ENCODE results near the gene TEX29. TPM values are rescaled to one million over a fixed set of nuclear protein-coding genes. Genes with fewer than 3 reads are reported as not detected.
A peak's percentile ranks its signal among the peaks of the same experiment; 100 is the strongest.

The TEX29 gene
- total RNA-seq, 6 donors from 2014 or later: 0.37 to 1.2 (median 0.63) TPM; not detected in 3

DNA sequence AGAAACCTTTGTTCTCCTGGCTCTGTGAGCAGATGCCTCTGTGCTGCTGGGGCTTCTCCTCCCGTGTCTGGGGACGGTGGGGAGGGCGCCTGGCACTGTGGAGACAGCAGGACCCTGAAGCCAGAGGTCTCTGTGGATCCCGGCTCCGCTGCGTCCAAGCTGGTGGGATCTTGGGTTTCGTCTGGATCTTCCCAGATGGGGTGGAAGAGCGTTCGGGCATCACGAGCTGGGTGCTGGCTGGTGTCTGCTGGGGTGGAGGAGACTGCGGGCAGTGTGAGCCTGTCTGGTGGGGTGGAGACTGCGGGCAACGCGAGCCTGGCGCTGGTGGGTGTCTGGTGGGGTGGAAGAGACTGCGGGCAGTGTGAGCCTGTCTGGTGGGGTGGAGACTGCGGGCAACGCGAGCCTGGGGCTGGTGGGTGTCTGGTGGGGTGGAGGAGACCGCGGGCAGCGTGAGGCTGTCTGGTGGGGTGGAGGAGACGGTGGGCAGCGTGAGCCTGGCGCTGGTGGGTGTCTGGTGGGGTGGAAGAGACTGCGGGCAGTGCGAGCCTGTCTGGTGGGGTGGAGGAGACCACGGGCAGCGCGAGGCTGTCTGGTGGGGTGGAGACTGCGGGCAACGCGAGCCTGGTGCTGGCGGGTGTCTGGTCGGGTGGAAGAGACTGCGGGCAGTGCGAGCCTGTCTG lies 5.6 kb downstream of the TEX29 start:
- Histone ChIP-seq H3K27ac (no peak overlapping the region), H3K4me1 (no peaks in the 10 kb centered on the region)
- DNase-seq: peak in 1 of 2 donors; percentile 59

DNA sequence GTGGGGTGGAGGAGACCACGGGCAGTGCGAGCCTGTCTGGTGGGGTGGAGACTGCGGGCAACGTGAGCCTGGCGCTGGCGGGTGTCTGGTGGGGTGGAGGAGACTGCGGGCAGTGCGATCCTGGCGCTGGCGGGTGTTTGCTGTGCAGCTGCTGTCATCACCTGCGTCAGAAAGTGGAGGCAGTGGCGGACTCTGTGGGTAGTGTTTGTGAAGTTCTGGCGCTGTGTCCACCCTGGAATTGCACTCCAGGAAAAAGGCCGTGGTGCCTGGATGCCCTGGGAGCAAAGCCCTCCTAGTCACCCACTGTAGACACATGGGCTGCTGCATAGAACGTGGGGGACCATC lies 6.2 kb downstream of the TEX29 start:
- Histone ChIP-seq H3K4me3 (no peak overlapping the region), H3K4me1 (no peaks in the 10 kb centered on the region), H3K9me3 (no peaks in the 10 kb centered on the region), H3K36me3 (no peaks in the 10 kb centered on the region), H3K27ac (no peak overlapping the region), H3K27me3 (no peaks in the 10 kb centered on the region)
- TF ChIP-seq POLR2A (IDR thresholded peaks at IDR 0.05) (no peak), POLR2AphosphoS5 (IDR thresholded peaks at IDR 0.05) (no peak), EP300 (IDR thresholded peaks at IDR 0.05) (no peak)
- TF ChIP-seq, protein P1, sequence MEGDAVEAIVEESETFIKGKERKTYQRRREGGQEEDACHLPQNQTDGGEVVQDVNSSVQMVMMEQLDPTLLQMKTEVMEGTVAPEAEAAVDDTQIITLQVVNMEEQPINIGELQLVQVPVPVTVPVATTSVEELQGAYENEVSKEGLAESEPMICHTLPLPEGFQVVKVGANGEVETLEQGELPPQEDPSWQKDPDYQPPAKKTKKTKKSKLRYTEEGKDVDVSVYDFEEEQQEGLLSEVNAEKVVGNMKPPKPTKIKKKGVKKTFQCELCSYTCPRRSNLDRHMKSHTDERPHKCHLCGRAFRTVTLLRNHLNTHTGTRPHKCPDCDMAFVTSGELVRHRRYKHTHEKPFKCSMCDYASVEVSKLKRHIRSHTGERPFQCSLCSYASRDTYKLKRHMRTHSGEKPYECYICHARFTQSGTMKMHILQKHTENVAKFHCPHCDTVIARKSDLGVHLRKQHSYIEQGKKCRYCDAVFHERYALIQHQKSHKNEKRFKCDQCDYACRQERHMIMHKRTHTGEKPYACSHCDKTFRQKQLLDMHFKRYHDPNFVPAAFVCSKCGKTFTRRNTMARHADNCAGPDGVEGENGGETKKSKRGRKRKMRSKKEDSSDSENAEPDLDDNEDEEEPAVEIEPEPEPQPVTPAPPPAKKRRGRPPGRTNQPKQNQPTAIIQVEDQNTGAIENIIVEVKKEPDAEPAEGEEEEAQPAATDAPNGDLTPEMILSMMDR (IDR thresholded peaks at IDR 0.05): no peak
- no peak for DNase-seq
- WGBS, 2 donors: 85 to 87% methylated on average over 14 to 15 of the region's 15 CpGs
- ATAC-seq (ENCODE audit: low FRiP score in 2 of 2): no peak

More for the DNA sequence above, 5.6 kb downstream of the TEX29 start:
- Histone ChIP-seq H3K9me3 (no peaks in the 10 kb centered on the region), H3K4me3 (no peak overlapping the region), H3K36me3 (no peaks in the 10 kb centered on the region), H3K27me3 (no peaks in the 10 kb centered on the region)
- WGBS, 2 donors: 85 to 88% methylated on average over 26 to 32 of the region's 37 CpGs
- TF ChIP-seq, protein P1 (IDR thresholded peaks at IDR 0.05): no peak
- TF ChIP-seq EP300 (IDR thresholded peaks at IDR 0.05): no peak
- no peak for TF ChIP-seq POLR2AphosphoS5 (IDR thresholded peaks at IDR 0.05)
- no peak for TF ChIP-seq POLR2A (IDR thresholded peaks at IDR 0.05)
- ATAC-seq (ENCODE audit: low FRiP score in 2 of 2): no peak

DNA sequence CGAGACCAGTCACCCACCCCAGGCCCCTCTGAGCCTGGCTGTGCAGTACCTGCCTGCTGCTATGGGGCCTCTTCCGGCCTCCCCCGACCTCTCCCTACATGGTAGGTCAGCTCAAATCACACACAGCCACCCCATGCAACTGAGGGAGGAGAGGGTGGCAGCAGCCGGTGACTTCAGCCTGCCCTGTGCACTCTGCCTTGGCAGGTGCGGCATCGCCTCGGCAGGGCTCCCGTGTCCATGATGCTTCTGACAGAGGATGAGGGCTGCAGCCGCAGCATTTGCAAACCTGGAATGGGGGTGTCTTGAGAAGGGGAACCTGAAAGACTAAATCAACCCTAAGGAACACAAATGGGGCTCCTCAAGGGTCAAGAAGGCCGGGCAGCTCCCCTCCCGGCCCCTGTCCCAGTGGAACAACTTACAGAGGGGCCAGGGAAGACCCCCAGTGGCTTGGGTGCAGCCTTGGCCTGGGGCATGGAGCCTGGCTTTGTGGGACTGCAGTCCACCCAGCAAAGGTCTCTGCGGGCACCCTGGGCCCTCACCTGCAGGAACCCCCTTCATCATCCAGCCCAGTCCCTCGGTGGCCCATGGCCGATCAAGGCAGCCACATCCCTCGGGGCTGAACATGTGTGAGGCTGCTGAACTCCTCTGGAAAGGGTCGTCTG lies 6.7 kb downstream of the TEX29 start:
- Histone ChIP-seq H3K27ac (no peak overlapping the region), H3K9me3 (no peaks in the 10 kb centered on the region), H3K36me3 (no peaks in the 10 kb centered on the region), H3K4me3 (no peak overlapping the region), H3K27me3 (no peaks in the 10 kb centered on the region), H3K4me1 (no peaks in the 10 kb centered on the region)
- ATAC-seq (ENCODE audit: low FRiP score in 2 of 2): peak in 1 of 2 donors; percentile 13
- TF ChIP-seq POLR2AphosphoS5 (IDR thresholded peaks at IDR 0.05) (no peak), EP300 (IDR thresholded peaks at IDR 0.05) (no peak), POLR2A (IDR thresholded peaks at IDR 0.05) (no peak)
- TF ChIP-seq, protein P1 (IDR thresholded peaks at IDR 0.05): no peak
- DNase-seq: peak in 1 of 2 donors; percentile 55
- 80 to 91% methylated on average over 10 to 16 of the region's 16 CpGs for WGBS, 2 donors

DNA sequence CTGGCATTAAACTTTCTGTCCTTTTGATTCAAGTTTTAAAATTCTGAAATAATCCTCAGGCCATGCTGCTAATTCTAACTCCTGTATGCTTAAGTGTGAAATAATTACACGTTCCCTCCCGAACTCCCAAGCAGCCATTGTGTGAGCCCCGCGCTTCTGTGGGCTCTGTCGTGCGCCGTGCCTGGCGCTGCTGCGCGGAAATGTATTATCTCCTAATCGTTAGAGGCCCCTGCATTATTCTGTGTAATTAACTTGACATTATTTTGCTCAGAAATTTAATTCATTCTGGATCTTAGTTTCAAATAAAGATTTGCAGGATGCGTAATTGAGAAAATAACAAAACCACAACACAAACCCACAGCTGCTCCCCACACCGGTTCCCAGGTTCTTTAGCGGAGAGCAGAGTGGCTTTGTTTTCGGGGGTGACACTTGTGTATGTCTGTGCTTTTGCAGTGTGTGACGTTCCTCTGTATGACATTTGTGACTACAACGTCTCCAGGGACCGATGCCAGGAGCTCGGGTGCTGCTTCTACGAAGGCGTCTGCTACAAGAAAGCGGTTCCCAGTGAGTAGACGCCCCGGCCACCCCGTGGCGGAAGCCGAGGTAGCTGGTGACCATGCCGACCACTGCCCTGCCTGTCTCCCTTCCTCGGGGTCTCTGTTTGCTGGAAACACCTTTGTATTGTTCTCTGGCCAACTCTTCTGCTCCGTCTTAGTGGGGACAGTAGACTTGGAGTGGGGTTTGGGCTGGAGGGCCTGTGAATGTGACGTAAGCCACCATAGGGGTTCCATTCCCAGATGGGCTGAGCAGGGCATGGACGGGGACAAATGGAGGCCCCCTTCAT lies 7.5 kb downstream of the TEX29 start:
- no peaks in the 10 kb centered on the region for H3K4me1 ChIP-seq
- TF ChIP-seq EP300 (IDR thresholded peaks at IDR 0.05): no peak
- TF ChIP-seq, protein P1 (IDR thresholded peaks at IDR 0.05): no peak
- TF ChIP-seq POLR2A (IDR thresholded peaks at IDR 0.05): no peak
- no peak for TF ChIP-seq POLR2AphosphoS5 (IDR thresholded peaks at IDR 0.05)
- H3K4me3 ChIP-seq: no peak overlapping the region
- H3K36me3 ChIP-seq: no peaks in the 10 kb centered on the region
- 88 to 91% methylated on average over 32 of the region's 32 CpGs for WGBS, 2 donors
- H3K9me3 ChIP-seq: no peaks in the 10 kb centered on the region
- DNase-seq: peak in 1 of 2 donors; percentile 58
- ATAC-seq (ENCODE audit: low FRiP score in 2 of 2): no peak
- no peak overlapping the region for H3K27ac ChIP-seq
- no peaks in the 10 kb centered on the region for H3K27me3 ChIP-seq

Data from upper lobe of left lung (tissue), 6 donors.